Activated CD4-positive, alpha-beta T cell treated with anti-CD3 and anti-CD28 coated beads for 36 hours (primary cell): ENCODE data around the gene PBX4. TPM values are rescaled to one million over a fixed set of nuclear protein-coding genes. Genes with fewer than 3 reads are reported as not detected.

Experiments used
- ATAC-seq: fragments of 200-7000 bp; cut with Tn5 transposase; one replicate; pipeline ENCODE4 v1.10.0; 2021; ENCODE audit warnings: mild to moderate bottlenecking, moderate library complexity
- CTCF ChIA-PET: fragments of 350-600 bp; sonication (Branson Sonifier 250); formaldehyde crosslinking; loops from one replicate; lab custom pipeline; 2021; ENCODE audit warnings: antibody characterized with exemption; lab: Charles Lee
- POLR2A ChIA-PET: fragments of 350-600 bp; sonication (Branson Sonifier 250); formaldehyde crosslinking; loops from one replicate; lab custom pipeline; 2021; ENCODE audit warnings: antibody characterized with exemption, inconsistent platforms; lab: Charles Lee
- DNase-seq: peaks from one replicate; pipeline ENCODE4 v3.0.0-alpha.2; 2020
- H3K27ac Mint-ChIP-seq: one replicate; pipeline ENCODE4 v1.8.0; 2021; ENCODE audit warnings: mixed read lengths
- H3K27me3 Mint-ChIP-seq: one replicate; pipeline ENCODE4 v1.8.0; 2021; ENCODE audit warnings: mixed read lengths
- H3K36me3 Mint-ChIP-seq: one replicate; pipeline ENCODE4 v1.8.0; 2021; ENCODE audit warnings: low read depth, mixed read lengths
- H3K4me1 Mint-ChIP-seq: one replicate; pipeline ENCODE4 v1.8.0; 2021; ENCODE audit warnings: mixed read lengths
- H3K4me3 Mint-ChIP-seq: one replicate; pipeline ENCODE4 v1.8.0; 2021; ENCODE audit warnings: mild to moderate bottlenecking, moderate library complexity, mixed read lengths
- H3K9me3 Mint-ChIP-seq: one replicate; pipeline ENCODE4 v1.8.0; 2021; ENCODE audit warnings: low read depth, mixed read lengths
- intact Hi-C, 2 experiments: fragments of 100-400 bp; cut with DNase I in 1 of 2; cut with micrococcal nuclease in 1 of 2; formaldehyde crosslinking; loops; one replicate each; pipeline versions ENCODE4 v1.14.2 to v1.15.1; 2022 to 2024; cut with DNase I, micrococcal nuclease
- total RNA-seq, 2 experiments: library from RNA; stranded (reverse); gene quantifications; one replicate each; pipeline ENCODE4 v1.2.3, GENCODE V29; 2021

The PBX4 gene
- total RNA-seq, 2 experiments from 2014 or later = 19.4 to 21.2 TPM

- H3K27ac Mint-ChIP-seq = peak overlapping the region; percentile 78
- H3K4me1 Mint-ChIP-seq = peaks cover 54% of the 10 kb centered on the region
- intact Hi-C loops = no loop called here
- H3K4me3 Mint-ChIP-seq = no peak overlapping the region
- H3K9me3 Mint-ChIP-seq = no peaks in the 10 kb centered on the region
- peaks cover 25% of the 10 kb centered on the region for H3K36me3 Mint-ChIP-seq
- ATAC-seq (no peak), DNase-seq (no peak)
- H3K27me3 Mint-ChIP-seq = no peaks in the 10 kb centered on the region
- CTCF ChIA-PET = interaction anchor here (0.6 to 1.5 kb wide), 4 partner anchors 34 to 69 kb away, joined by 3 to 5 read pairs (median 4); partner anchors contain the start of gene GMIP
- POLR2A ChIA-PET = interaction anchor here (0.6 to 0.7 kb wide), 2 partner anchors 14 to 80 kb away, joined by 3 read pairs; no protein-coding TSS in a partner anchor
These were observed 29.9 kb downstream of the PBX4 start for GRCh38 chr19:19588546-19588945.

GRCh38 chr19:19587771-19588170, 30.7 kb downstream of the PBX4 start:
- ATAC-seq (no peak), DNase-seq (no peak)
- ChIA-PET CTCF (interaction anchor here (0.7 to 2.0 kb wide), 5 partner anchors 18 to 56 kb away, joined by 3 to 7 read pairs (median 5); partner anchors contain the start of gene GMIP), POLR2A (interaction anchor here (0.7 kb wide), 1 partner anchor 11 kb away, joined by 3 read pairs; no protein-coding TSS in a partner anchor)
- Mint-ChIP-seq H3K4me1 (peaks cover 50% of the 10 kb centered on the region), H3K9me3 (no peaks in the 10 kb centered on the region), H3K27me3 (no peaks in the 10 kb centered on the region), H3K36me3 (peaks cover 20% of the 10 kb centered on the region), H3K4me3 (no peak overlapping the region), H3K27ac (peak overlapping the region; percentile 52)
- intact Hi-C loops = no loop called here

GRCh38 chr19:19584356-19584755, 34.1 kb downstream of the PBX4 start:
- no peak for ATAC-seq
- CTCF ChIA-PET = no interaction called here
- H3K27me3 Mint-ChIP-seq = no peaks in the 10 kb centered on the region
- H3K9me3 Mint-ChIP-seq = no peaks in the 10 kb centered on the region
- intact Hi-C loops = no loop called here
- peaks cover 13% of the 10 kb centered on the region for H3K36me3 Mint-ChIP-seq
- DNase-seq = no peak
- no peak overlapping the region for H3K27ac Mint-ChIP-seq
- POLR2A ChIA-PET = no interaction called here
- H3K4me1 Mint-ChIP-seq = peaks cover 24% of the 10 kb centered on the region
- H3K4me3 Mint-ChIP-seq = no peak overlapping the region

GRCh38 chr19:19582471-19582870, 36.0 kb downstream of the PBX4 start:
- no peak for ATAC-seq
- Mint-ChIP-seq H3K4me1 (peaks cover 10% of the 10 kb centered on the region), H3K27ac (no peak overlapping the region), H3K9me3 (no peaks in the 10 kb centered on the region), H3K36me3 (peaks cover 9% of the 10 kb centered on the region), H3K27me3 (no peaks in the 10 kb centered on the region), H3K4me3 (no peak overlapping the region)
- intact Hi-C loops = no loop called here
- POLR2A ChIA-PET = no interaction called here
- DNase-seq = no peak
- CTCF ChIA-PET = interaction anchor here (0.6 to 1.7 kb wide), 4 partner anchors 22 to 86 kb away, joined by 3 to 14 read pairs (median 6); partner anchors contain the start of gene ZNF101

GRCh38 chr19:19581391-19581790, 37.1 kb downstream of the PBX4 start:
- intact Hi-C loops = no loop called here
- Mint-ChIP-seq H3K27ac (no peak overlapping the region), H3K4me3 (no peak overlapping the region), H3K27me3 (no peaks in the 10 kb centered on the region), H3K4me1 (peaks cover 10% of the 10 kb centered on the region), H3K9me3 (no peaks in the 10 kb centered on the region), H3K36me3 (peaks cover 9% of the 10 kb centered on the region)
- ChIA-PET POLR2A (no interaction called here), CTCF (interaction anchor here (1.7 kb wide), 1 partner anchor 27 kb away, joined by 14 read pairs; no protein-coding TSS in a partner anchor)
- ATAC-seq (no peak), DNase-seq (no peak)

- ChIA-PET POLR2A (no interaction called here), CTCF (interaction anchor here (0.6 to 1.7 kb wide), 3 partner anchors 27 to 322 kb away, joined by 3 to 4 read pairs (median 4); no protein-coding TSS in a partner anchor)
- H3K27me3 Mint-ChIP-seq = no peaks in the 10 kb centered on the region
- ATAC-seq = no peak
- H3K4me1 Mint-ChIP-seq = peaks cover 6% of the 10 kb centered on the region
- peak overlapping the region; percentile 37 for H3K27ac Mint-ChIP-seq
- no peaks in the 10 kb centered on the region for H3K9me3 Mint-ChIP-seq
- peaks cover 6% of the 10 kb centered on the region for H3K36me3 Mint-ChIP-seq
- no peak overlapping the region for H3K4me3 Mint-ChIP-seq
- intact Hi-C loops = no loop called here
- DNase-seq = no peak
These were observed 38.1 kb downstream of the PBX4 start for GRCh38 chr19:19580418-19580817.

- POLR2A ChIA-PET = no interaction called here
- Mint-ChIP-seq H3K4me3 (no peak overlapping the region), H3K9me3 (no peaks in the 10 kb centered on the region), H3K4me1 (peaks cover 6% of the 10 kb centered on the region), H3K27me3 (no peaks in the 10 kb centered on the region), H3K27ac (no peak overlapping the region), H3K36me3 (peaks cover 5% of the 10 kb centered on the region)
- ATAC-seq (peak; percentile 36), DNase-seq (peak; percentile 15)
- intact Hi-C loops = no loop called here
- CTCF ChIA-PET = interaction anchor here (1.2 to 1.7 kb wide), 2 partner anchors 24 to 26 kb away, joined by 3 to 4 read pairs; no protein-coding TSS in a partner anchor
These were observed 38.7 kb downstream of the PBX4 start for GRCh38 chr19:19579533-19580361.

- H3K4me1 Mint-ChIP-seq = peaks cover 6% of the 10 kb centered on the region
- intact Hi-C loops = no loop called here
- H3K27me3 Mint-ChIP-seq = no peaks in the 10 kb centered on the region
- H3K36me3 Mint-ChIP-seq = peaks cover 5% of the 10 kb centered on the region
- ATAC-seq (no peak), DNase-seq (no peak)
- CTCF ChIA-PET = interaction anchor here (0.7 to 1.2 kb wide), 6 partner anchors 12 to 189 kb away, joined by 3 to 4 read pairs (median 4); partner anchors contain the start of gene GMIP
- H3K4me3 Mint-ChIP-seq = no peak overlapping the region
- H3K27ac Mint-ChIP-seq = no peak overlapping the region
- POLR2A ChIA-PET = interaction anchor here (0.7 kb wide), 1 partner anchor 18 kb away, joined by 5 read pairs; no protein-coding TSS in a partner anchor
- no peaks in the 10 kb centered on the region for H3K9me3 Mint-ChIP-seq
These were observed 40.2 kb downstream of the PBX4 start for GRCh38 chr19:19578252-19578651.

GRCh38 chr19:19575411-19575810, 43.1 kb downstream of the PBX4 start:
- Mint-ChIP-seq H3K9me3 (no peaks in the 10 kb centered on the region), H3K36me3 (peaks cover 4% of the 10 kb centered on the region), H3K4me1 (peaks cover 2% of the 10 kb centered on the region), H3K4me3 (no peak overlapping the region), H3K27ac (no peak overlapping the region), H3K27me3 (no peaks in the 10 kb centered on the region)
- no peak for DNase-seq
- intact Hi-C loops = no loop called here
- ChIA-PET CTCF (interaction anchor here (1.9 kb wide), 1 partner anchor 21 kb away, joined by 13 read pairs; no protein-coding TSS in a partner anchor), POLR2A (no interaction called here)
- no peak for ATAC-seq

GRCh38 chr19:19571071-19571786, 47.3 kb downstream of the PBX4 start:
- ChIA-PET CTCF (interaction anchor here (0.7 to 1.6 kb wide), 3 partner anchors 10 to 20 kb away, joined by 3 to 5 read pairs (median 4); no protein-coding TSS in a partner anchor), POLR2A (no interaction called here)
- H3K36me3 Mint-ChIP-seq = peaks cover 25% of the 10 kb centered on the region
- H3K9me3 Mint-ChIP-seq = no peaks in the 10 kb centered on the region
- H3K4me1 Mint-ChIP-seq = peaks cover 5% of the 10 kb centered on the region
- intact Hi-C loops = no loop called here
- no peak overlapping the region for H3K4me3 Mint-ChIP-seq
- no peak overlapping the region for H3K27ac Mint-ChIP-seq
- H3K27me3 Mint-ChIP-seq = no peaks in the 10 kb centered on the region
- DNase-seq (no peak), ATAC-seq (no peak)

- H3K9me3 Mint-ChIP-seq = no peaks in the 10 kb centered on the region
- H3K27me3 Mint-ChIP-seq = no peaks in the 10 kb centered on the region
- DNase-seq (no peak), ATAC-seq (no peak)
- ChIA-PET POLR2A (no interaction called here), CTCF (interaction anchor here (0.9 to 1.6 kb wide), 2 partner anchors 16 to 20 kb away, joined by 4 to 5 read pairs; no protein-coding TSS in a partner anchor)
- H3K36me3 Mint-ChIP-seq = peaks cover 26% of the 10 kb centered on the region
- H3K4me1 Mint-ChIP-seq = peaks cover 5% of the 10 kb centered on the region
- no peak overlapping the region for H3K4me3 Mint-ChIP-seq
- H3K27ac Mint-ChIP-seq = no peak overlapping the region
- intact Hi-C loops = no loop called here
These were observed 47.9 kb downstream of the PBX4 start for GRCh38 chr19:19570571-19570970.
